ENCODE data around the gene SDK1. TPM values are rescaled to one million over a fixed set of nuclear protein-coding genes. Genes with fewer than 3 reads are reported as not detected.

Gene SDK1
- total and polyA plus RNA-seq, 2 donors (not counting 3 experiments of a cell fraction or from before 2014, with no cell fraction given), result 1.6 to 3.9 TPM

DNA sequence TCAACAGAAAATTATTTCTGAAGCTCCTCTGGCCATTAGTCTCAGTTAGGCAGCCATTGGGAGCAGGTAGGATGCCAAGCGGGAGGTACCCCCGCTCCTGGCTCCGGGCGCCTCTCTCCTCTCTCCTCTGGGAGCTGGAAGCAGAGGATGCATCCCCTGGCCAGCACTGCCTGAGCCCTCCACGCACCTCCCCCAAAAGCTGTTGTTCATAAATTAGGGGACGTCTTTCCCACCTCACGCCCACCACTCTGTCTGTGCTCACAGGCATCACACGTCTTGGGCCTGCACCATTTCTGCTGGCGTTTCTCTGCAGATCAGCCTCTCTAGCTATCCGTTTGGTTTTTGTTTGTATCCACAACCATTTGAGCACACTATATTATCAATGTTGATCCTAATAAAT, 772.0 kb downstream of the SDK1 start:
- no peak overlapping the region for H3K4me3 ChIP-seq (replicated peaks in 1 of 3; ENCODE audit: insufficient read depth in 1 of 3, low read depth in 1 of 3, low read length in 3 of 3)
- no peaks in the 10 kb centered on the region for H3K9me1 ChIP-seq (replicated peaks; ENCODE audit: control insufficient read depth, extremely low read depth, insufficient read depth, low read length)
- no peaks in the 10 kb centered on the region for H3K4me1 ChIP-seq (ENCODE audit: control insufficient read depth, extremely low read depth, insufficient read depth, low read length)
- intact Hi-C loops (cut with micrococcal nuclease), result no loop called here
- no peaks in the 10 kb centered on the region for H3K79me2 ChIP-seq (ENCODE audit: control insufficient read depth, insufficient read depth, low read length)
- no peaks in the 10 kb centered on the region for H3K9me3 ChIP-seq (replicated peaks; ENCODE audit: control insufficient read depth, insufficient read depth, low read length)
- H4K20me1 ChIP-seq (replicated peaks; ENCODE audit: control insufficient read depth, extremely low read depth, insufficient read depth, low read length), result no peaks in the 10 kb centered on the region
- no peak overlapping the region for H2AFZ ChIP-seq (ENCODE audit: low read depth, low read length)
- H3K4me2 ChIP-seq (ENCODE audit: insufficient read depth, low read length), result no peak overlapping the region
- FAIRE-seq, result no peak
- no peak for TF ChIP-seq EZH2 (IDR thresholded peaks at IDR 0.05; ENCODE audit: borderline replicate concordance, low read depth, low read length, severe bottlenecking)
- TF ChIP-seq POLR2AphosphoS5 (IDR thresholded peaks at IDR 0.05; ENCODE audit: insufficient read depth, low read depth, low read length), result no peak
- TF ChIP-seq GATA2 (IDR thresholded peaks at IDR 0.05; ENCODE audit: insufficient read depth, insufficient read length, low read depth, low read length), result no peak
- no peak for TF ChIP-seq JUN (IDR thresholded peaks at IDR 0.05; ENCODE audit: borderline replicate concordance, insufficient read depth, insufficient read length, low read depth)
- no peak for TF ChIP-seq FOS (IDR thresholded peaks at IDR 0.05; ENCODE audit: borderline replicate concordance, insufficient read depth, low read length)
- no peak for TF ChIP-seq POLR2A (IDR thresholded peaks at IDR 0.05; ENCODE audit: low read depth, low read length)
- no peak for TF ChIP-seq MYC (IDR thresholded peaks at IDR 0.05; ENCODE audit: low read depth, low read length)
- TF ChIP-seq, protein P1, sequence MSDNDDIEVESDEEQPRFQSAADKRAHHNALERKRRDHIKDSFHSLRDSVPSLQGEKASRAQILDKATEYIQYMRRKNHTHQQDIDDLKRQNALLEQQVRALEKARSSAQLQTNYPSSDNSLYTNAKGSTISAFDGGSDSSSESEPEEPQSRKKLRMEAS (IDR thresholded peaks at IDR 0.05; ENCODE audit: insufficient read depth, insufficient read length), result no peak
- TF ChIP-seq, protein P2, sequence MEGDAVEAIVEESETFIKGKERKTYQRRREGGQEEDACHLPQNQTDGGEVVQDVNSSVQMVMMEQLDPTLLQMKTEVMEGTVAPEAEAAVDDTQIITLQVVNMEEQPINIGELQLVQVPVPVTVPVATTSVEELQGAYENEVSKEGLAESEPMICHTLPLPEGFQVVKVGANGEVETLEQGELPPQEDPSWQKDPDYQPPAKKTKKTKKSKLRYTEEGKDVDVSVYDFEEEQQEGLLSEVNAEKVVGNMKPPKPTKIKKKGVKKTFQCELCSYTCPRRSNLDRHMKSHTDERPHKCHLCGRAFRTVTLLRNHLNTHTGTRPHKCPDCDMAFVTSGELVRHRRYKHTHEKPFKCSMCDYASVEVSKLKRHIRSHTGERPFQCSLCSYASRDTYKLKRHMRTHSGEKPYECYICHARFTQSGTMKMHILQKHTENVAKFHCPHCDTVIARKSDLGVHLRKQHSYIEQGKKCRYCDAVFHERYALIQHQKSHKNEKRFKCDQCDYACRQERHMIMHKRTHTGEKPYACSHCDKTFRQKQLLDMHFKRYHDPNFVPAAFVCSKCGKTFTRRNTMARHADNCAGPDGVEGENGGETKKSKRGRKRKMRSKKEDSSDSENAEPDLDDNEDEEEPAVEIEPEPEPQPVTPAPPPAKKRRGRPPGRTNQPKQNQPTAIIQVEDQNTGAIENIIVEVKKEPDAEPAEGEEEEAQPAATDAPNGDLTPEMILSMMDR (IDR thresholded peaks at IDR 0.05; ENCODE audit: extremely low read depth in 1 of 2, insufficient read depth in 1 of 2, low read depth in 1 of 2, low read length in 2 of 2), result no peak
- H3K9ac ChIP-seq (replicated peaks; ENCODE audit: extremely low read depth, insufficient read depth, low read length), result no peak overlapping the region
- H3K27ac ChIP-seq (ENCODE audit: insufficient read depth, low read depth, low read length), result no peak overlapping the region
- H3K36me3 ChIP-seq (ENCODE audit: control insufficient read depth in 2 of 2, extremely low read depth in 1 of 2, insufficient read depth in 2 of 2, low read length in 2 of 2), result no peaks in the 10 kb centered on the region
- no peak for DNase-seq (ENCODE audit: low read depth, low spot score)
- BruUV-seq (replicated peaks), result no TSS peak
- no peaks in the 10 kb centered on the region for H3K27me3 ChIP-seq (ENCODE audit: control insufficient read depth in 2 of 2, insufficient read depth in 2 of 2, low read length in 2 of 2)
- dilution Hi-C loops (cut with MboI; ENCODE audit: extremely low pct_ligation_motif_present, low sequenced_read_pairs), result no loop called here
- ChIA-PET POLR2A (no interaction called here), CTCF (no interaction called here)

Data from endothelial cell of umbilical vein (primary cell).